Panc1 (cell line): ENCODE results near the gene TBXT.

Experiments used
- CTCF ChIP-seq: fragments of 450-650 bp; IDR thresholded peaks from 2 replicates; pipeline ENCODE4 v1.5.1; 2017; ENCODE audit warnings: mild to moderate bottlenecking
- POLR2AphosphoS5 ChIP-seq: IDR thresholded peaks from 2 replicates; pipeline ENCODE4 v1.6.1; 2012; ENCODE audit warnings: mild to moderate bottlenecking, low read depth, low read length, moderate library complexity
- REST ChIP-seq, 2 experiments: IDR thresholded peaks; 2 replicates each; pipeline ENCODE4 v1.6.1; 2011 to 2012; ENCODE audit warnings: low read depth in 2 of 2, control low read depth in 1 of 2, low read length in 1 of 2, mild to moderate bottlenecking in 1 of 2, moderate library complexity in 1 of 2; ENCODE audit not compliant: insufficient read depth in 1 of 2
- TCF7L2 ChIP-seq: IDR thresholded peaks from 2 replicates; pipeline ENCODE4 v1.6.1; 2011; ENCODE audit warnings: mild to moderate bottlenecking, low read depth, low read length, inconsistent platforms

DNA sequence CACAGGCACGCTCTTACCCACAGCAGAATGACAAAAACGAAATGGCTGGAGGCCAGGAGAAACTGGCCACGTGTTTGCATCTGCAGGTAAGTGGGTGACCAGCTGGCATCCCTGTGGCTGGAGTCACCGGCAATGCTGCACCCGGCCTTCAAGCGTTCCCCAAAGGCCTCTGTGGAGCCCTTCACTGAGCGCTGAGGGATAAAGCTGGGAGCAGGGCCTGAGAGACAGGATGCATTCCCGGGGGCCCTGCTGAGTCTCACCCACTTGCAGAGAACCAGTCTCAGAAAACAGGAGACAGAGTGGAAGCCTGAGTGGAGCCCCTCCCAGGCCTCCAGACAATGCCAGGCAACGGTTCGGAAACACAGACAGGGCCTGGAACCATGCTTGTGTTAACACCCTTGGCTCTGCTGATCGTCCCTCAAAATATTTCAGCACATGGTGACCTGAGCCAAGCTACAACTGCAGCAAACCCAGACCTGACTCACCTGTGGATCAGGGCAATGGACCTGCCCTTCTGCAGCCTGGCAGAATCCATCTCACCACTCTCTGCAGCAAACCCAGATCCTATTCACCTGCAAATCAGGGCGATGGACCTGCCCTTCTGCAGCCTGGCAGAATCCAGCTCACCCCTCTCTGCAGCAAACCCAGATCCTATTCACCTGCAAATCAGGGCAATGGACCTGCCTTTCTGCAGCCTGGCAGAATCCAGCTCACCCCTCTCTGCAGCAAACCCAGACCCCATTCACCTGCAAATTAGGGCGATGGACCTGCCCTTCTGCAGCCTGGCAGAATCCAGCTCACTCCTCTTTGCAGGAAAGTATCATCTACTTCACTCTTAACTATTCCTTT lies 39.8 kb downstream of the TBXT start:
- TF ChIP-seq POLR2AphosphoS5 (no peak), CTCF (no peak), TCF7L2 (no peak), REST (IDR thresholded peaks at IDR 0.05; ENCODE audit: insufficient read depth in 1 of 2, low read depth in 2 of 2, low read length in 1 of 2) (no peak)
